ENCODE results near the gene SMPX. TPM values are rescaled to one million over a fixed set of nuclear protein-coding genes. Genes with fewer than 3 reads are reported as not detected.

The SMPX gene
- total and polyA plus RNA-seq, 4 experiments from 2014 or later = not detected

- Histone ChIP-seq H3K4me1 (ENCODE audit: insufficient read depth, low read length) (no peaks in the 10 kb centered on the region), H3K9me3 (ENCODE audit: control insufficient read depth in 1 of 2, low read length in 2 of 2) (no peaks in the 10 kb centered on the region), H3K27ac (ENCODE audit: low read depth, low read length) (no peak overlapping the region), H3K27me3 (ENCODE audit: insufficient read depth, low read length) (no peaks in the 10 kb centered on the region), H3K4me3 (ENCODE audit: low read length in 2 of 2) (no peak overlapping the region), H3K36me3 (ENCODE audit: insufficient read depth, low read length) (no peaks in the 10 kb centered on the region)
- peaks cover 0 to 4% of the 10 kb centered on the region in 2 donors for H3K27me3 Mint-ChIP-seq
- no peaks in the 10 kb centered on the region for H3K36me3 Mint-ChIP-seq
- ChIA-PET CTCF (ENCODE audit: partially characterized antibody) (no interaction called here), POLR2A (ENCODE audit: partially characterized antibody) (no interaction called here)
- DNase-seq = no peak
- intact Hi-C loops (cut with micrococcal nuclease) = no loop called here
- H3K4me3 Mint-ChIP-seq = no peak overlapping the region
- H3K27ac Mint-ChIP-seq = no peak overlapping the region
- no peaks in the 10 kb centered on the region for H3K4me1 Mint-ChIP-seq
- peaks cover 0 to 2% (median 0%) of the 10 kb centered on the region in 8 donors for H3K9me3 Mint-ChIP-seq
Measured at GRCh38 chrX:21699136-21699535, 58.8 kb downstream of the SMPX start.

DNA sequence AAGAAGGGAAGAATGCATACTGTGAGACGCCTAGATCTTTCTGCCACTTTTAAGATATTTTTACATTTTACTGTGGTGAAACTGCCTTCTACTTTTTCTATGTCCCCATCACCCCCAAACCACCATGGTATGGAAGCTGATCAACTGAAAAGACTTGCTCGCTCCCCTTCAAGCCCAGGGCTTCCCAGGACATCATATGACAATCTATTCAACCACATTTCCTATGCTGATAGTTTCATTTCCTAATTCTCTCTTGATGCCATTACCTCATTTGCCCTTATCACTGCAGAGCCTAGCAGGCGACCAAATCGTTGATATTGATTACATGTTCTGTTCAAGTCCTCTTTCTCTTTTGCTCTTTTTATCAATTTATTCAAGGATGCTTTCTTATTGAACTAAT is 59.6 kb downstream of the SMPX start:
- CTCF ChIA-PET (ENCODE audit: partially characterized antibody) = no interaction called here
- no peak overlapping the region for H3K4me3 ChIP-seq (ENCODE audit: low read length in 2 of 2)
- Mint-ChIP-seq H3K36me3 (no peaks in the 10 kb centered on the region), H3K4me1 (no peaks in the 10 kb centered on the region), H3K4me3 (no peak overlapping the region), H3K9me3 (peaks cover 0 to 2% (median 0%) of the 10 kb centered on the region in 8 donors), H3K27ac (no peak overlapping the region), H3K27me3 (peaks cover 0 to 4% of the 10 kb centered on the region in 2 donors)
- intact Hi-C loops (cut with micrococcal nuclease) = no loop called here
- no peaks in the 10 kb centered on the region for H3K4me1 ChIP-seq (ENCODE audit: insufficient read depth, low read length)
- no peak for DNase-seq
- H3K27ac ChIP-seq (ENCODE audit: low read depth, low read length) = no peak overlapping the region
- no peaks in the 10 kb centered on the region for H3K27me3 ChIP-seq (ENCODE audit: insufficient read depth, low read length)
- no peaks in the 10 kb centered on the region for H3K36me3 ChIP-seq (ENCODE audit: insufficient read depth, low read length)
- H3K9me3 ChIP-seq (ENCODE audit: control insufficient read depth in 1 of 2, low read length in 2 of 2) = no peaks in the 10 kb centered on the region
- POLR2A ChIA-PET (ENCODE audit: partially characterized antibody) = no interaction called here

- Histone ChIP-seq H3K27me3 (ENCODE audit: insufficient read depth, low read length) (no peaks in the 10 kb centered on the region), H3K4me3 (ENCODE audit: low read length in 2 of 2) (no peak overlapping the region), H3K27ac (ENCODE audit: low read depth, low read length) (no peak overlapping the region), H3K4me1 (ENCODE audit: insufficient read depth, low read length) (no peaks in the 10 kb centered on the region), H3K9me3 (ENCODE audit: control insufficient read depth in 1 of 2, low read length in 2 of 2) (no peaks in the 10 kb centered on the region), H3K36me3 (ENCODE audit: insufficient read depth, low read length) (no peaks in the 10 kb centered on the region)
- H3K27me3 Mint-ChIP-seq = no peaks in the 10 kb centered on the region
- H3K9me3 Mint-ChIP-seq = peaks cover 0 to 4% (median 0%) of the 10 kb centered on the region in 8 donors
- ChIA-PET CTCF (ENCODE audit: partially characterized antibody) (no interaction called here), POLR2A (ENCODE audit: partially characterized antibody) (no interaction called here)
- intact Hi-C loops (cut with micrococcal nuclease) = no loop called here
- H3K27ac Mint-ChIP-seq = no peak overlapping the region
- peaks cover 0 to 3% (median under 1%) of the 10 kb centered on the region in 4 donors for H3K4me1 Mint-ChIP-seq
- H3K4me3 Mint-ChIP-seq = no peak overlapping the region
- no peaks in the 10 kb centered on the region for H3K36me3 Mint-ChIP-seq
- no peak for DNase-seq
Measured at GRCh38 chrX:21691512-21692018, 66.4 kb downstream of the SMPX start.

GRCh38 chrX:21683941-21684340 is 74.0 kb downstream of the SMPX start:
- POLR2A ChIA-PET (ENCODE audit: partially characterized antibody) = no interaction called here
- no peak overlapping the region for H3K4me3 Mint-ChIP-seq
- peaks cover 0 to 1% (median 0%) of the 10 kb centered on the region in 8 donors for H3K9me3 Mint-ChIP-seq
- H3K4me1 ChIP-seq (ENCODE audit: insufficient read depth, low read length) = no peaks in the 10 kb centered on the region
- H3K4me1 Mint-ChIP-seq = no peaks in the 10 kb centered on the region
- H3K27me3 ChIP-seq (ENCODE audit: insufficient read depth, low read length) = no peaks in the 10 kb centered on the region
- peaks cover 0 to 3% of the 10 kb centered on the region in 2 donors for H3K27me3 Mint-ChIP-seq
- H3K36me3 Mint-ChIP-seq = no peaks in the 10 kb centered on the region
- CTCF ChIA-PET (ENCODE audit: partially characterized antibody) = no interaction called here
- H3K27ac Mint-ChIP-seq = no peak overlapping the region
- no peaks in the 10 kb centered on the region for H3K36me3 ChIP-seq (ENCODE audit: insufficient read depth, low read length)
- no peak for DNase-seq
- intact Hi-C loops (cut with micrococcal nuclease) = no loop called here
- no peak overlapping the region for H3K27ac ChIP-seq (ENCODE audit: low read depth, low read length)
- H3K4me3 ChIP-seq (ENCODE audit: low read length in 2 of 2) = no peak overlapping the region
- H3K9me3 ChIP-seq (ENCODE audit: control insufficient read depth in 1 of 2, low read length in 2 of 2) = no peaks in the 10 kb centered on the region

DNA sequence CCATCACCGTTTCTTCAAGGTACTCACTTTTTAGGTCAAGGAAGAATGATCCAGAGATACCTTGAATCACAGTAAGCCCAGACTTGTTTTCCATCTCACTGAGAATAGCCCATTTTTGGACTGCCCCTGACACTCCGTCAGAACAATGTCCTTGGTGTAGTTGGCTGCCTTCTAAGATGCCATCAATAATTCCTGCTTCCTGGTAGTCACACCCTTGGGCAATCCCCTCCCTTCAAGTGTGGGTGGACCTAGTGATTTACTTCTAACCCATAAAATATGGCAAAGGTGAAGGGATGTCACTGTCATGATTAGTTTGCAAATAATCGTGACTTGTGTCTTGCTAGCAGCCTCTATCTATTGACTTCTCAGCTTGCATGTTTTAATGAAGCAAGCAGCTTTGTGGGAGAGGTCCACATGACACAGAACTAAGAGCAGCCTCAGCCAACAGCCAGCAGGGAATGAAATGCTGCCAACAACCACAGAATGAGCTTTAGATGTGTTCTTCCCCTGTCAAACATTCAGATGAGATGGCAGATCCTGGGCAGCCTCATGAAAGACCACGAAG is 79.8 kb downstream of the SMPX start:
- Histone ChIP-seq H3K27ac (ENCODE audit: low read depth, low read length) (no peak overlapping the region), H3K4me3 (ENCODE audit: low read length in 2 of 2) (no peak overlapping the region), H3K9me3 (ENCODE audit: control insufficient read depth in 1 of 2, low read length in 2 of 2) (no peaks in the 10 kb centered on the region), H3K36me3 (ENCODE audit: insufficient read depth, low read length) (no peaks in the 10 kb centered on the region), H3K27me3 (ENCODE audit: insufficient read depth, low read length) (no peaks in the 10 kb centered on the region), H3K4me1 (ENCODE audit: insufficient read depth, low read length) (no peaks in the 10 kb centered on the region)
- ChIA-PET CTCF (ENCODE audit: partially characterized antibody) (no interaction called here), POLR2A (ENCODE audit: partially characterized antibody) (no interaction called here)
- DNase-seq = no peak
- H3K4me1 Mint-ChIP-seq = peaks cover 0 to 1% (median 0%) of the 10 kb centered on the region in 4 donors
- intact Hi-C loops (cut with micrococcal nuclease) = no loop called here
- H3K27ac Mint-ChIP-seq = no peak overlapping the region
- H3K27me3 Mint-ChIP-seq = peaks cover 0 to 1% of the 10 kb centered on the region in 2 donors
- H3K36me3 Mint-ChIP-seq = no peaks in the 10 kb centered on the region
- H3K9me3 Mint-ChIP-seq = peaks cover 0 to 2% (median 0%) of the 10 kb centered on the region in 8 donors
- H3K4me3 Mint-ChIP-seq = no peak overlapping the region

DNA sequence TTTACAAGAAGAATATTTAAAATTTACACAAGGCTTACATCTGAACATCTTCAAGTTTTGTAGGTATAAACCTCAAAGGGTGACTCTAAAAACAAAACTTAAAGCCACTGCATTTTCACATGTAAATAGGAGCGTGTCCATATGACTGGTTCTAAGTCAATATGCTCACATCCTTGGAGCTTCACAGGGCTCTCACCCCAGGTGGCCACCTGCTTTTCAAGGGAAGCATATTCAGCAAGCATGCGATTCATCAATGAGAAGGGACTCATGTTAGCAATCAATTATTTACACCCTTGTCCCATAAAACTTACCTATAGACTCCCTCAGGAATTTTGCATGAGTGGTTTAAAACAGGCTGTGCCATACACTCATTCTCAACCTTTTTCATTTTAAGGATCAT is 82.0 kb downstream of the SMPX start:
- Histone ChIP-seq H3K27me3 (ENCODE audit: insufficient read depth, low read length) (no peaks in the 10 kb centered on the region), H3K4me3 (ENCODE audit: low read length in 2 of 2) (no peak overlapping the region), H3K27ac (ENCODE audit: low read depth, low read length) (no peak overlapping the region), H3K9me3 (ENCODE audit: control insufficient read depth in 1 of 2, low read length in 2 of 2) (no peaks in the 10 kb centered on the region), H3K36me3 (ENCODE audit: insufficient read depth, low read length) (no peaks in the 10 kb centered on the region), H3K4me1 (ENCODE audit: insufficient read depth, low read length) (no peaks in the 10 kb centered on the region)
- no peak overlapping the region for H3K27ac Mint-ChIP-seq
- H3K36me3 Mint-ChIP-seq = no peaks in the 10 kb centered on the region
- peaks cover 0 to 1% of the 10 kb centered on the region in 2 donors for H3K27me3 Mint-ChIP-seq
- no peak overlapping the region for H3K4me3 Mint-ChIP-seq
- DNase-seq = no peak
- CTCF ChIA-PET (ENCODE audit: partially characterized antibody) = no interaction called here
- intact Hi-C loops (cut with micrococcal nuclease) = no loop called here
- POLR2A ChIA-PET (ENCODE audit: partially characterized antibody) = no interaction called here
- H3K9me3 Mint-ChIP-seq = peaks cover 0 to 4% (median 0%) of the 10 kb centered on the region in 8 donors
- peaks cover 0 to 1% (median 0%) of the 10 kb centered on the region in 4 donors for H3K4me1 Mint-ChIP-seq

DNA sequence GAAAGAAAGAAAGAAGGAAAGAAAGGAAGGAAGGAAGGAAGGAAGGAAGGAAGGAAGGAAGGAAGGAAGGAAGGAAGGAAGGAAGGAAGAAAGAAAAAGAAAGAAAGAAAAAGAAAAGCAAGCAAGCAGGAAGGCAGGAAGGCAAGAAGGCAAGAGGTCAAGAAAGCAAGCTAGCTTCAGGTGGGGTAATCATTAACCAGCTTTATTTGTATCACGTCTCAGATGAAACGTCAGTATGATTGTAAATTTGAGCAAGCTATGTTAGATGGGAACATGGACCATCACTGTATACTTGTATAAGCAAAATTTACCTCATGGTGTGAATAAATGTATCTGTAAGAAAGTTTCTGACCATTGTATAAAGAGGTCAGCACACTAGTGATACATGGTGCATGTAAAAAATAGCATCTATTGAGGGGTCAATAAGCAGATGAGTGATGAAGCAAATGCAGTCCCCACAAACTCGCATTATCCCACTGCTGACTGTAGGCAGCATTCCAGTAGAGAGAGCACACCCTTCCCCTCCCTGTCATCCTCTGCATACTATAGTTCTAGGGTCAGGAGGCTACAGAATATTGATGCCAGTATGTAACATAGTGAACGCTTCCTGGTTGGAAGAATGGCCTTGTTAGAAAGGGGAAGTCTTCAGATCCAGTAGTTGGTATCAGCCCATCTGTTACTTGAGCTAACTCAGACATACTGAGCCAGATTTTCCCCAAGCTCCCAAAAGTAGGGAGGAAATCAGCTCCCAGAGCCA is 83.3 kb downstream of the SMPX start:
- no peaks in the 10 kb centered on the region for H3K36me3 ChIP-seq (ENCODE audit: insufficient read depth, low read length)
- H3K4me3 ChIP-seq (ENCODE audit: low read length in 2 of 2) = no peak overlapping the region
- H3K9me3 ChIP-seq (ENCODE audit: control insufficient read depth in 1 of 2, low read length in 2 of 2) = no peaks in the 10 kb centered on the region
- Mint-ChIP-seq H3K4me3 (no peak overlapping the region), H3K36me3 (no peaks in the 10 kb centered on the region), H3K9me3 (peaks cover 0 to 4% (median 0%) of the 10 kb centered on the region in 8 donors), H3K27ac (no peak overlapping the region), H3K27me3 (peaks cover 0 to 1% of the 10 kb centered on the region in 2 donors), H3K4me1 (peaks cover 0 to 1% (median 0%) of the 10 kb centered on the region in 4 donors)
- ChIA-PET POLR2A (ENCODE audit: partially characterized antibody) (no interaction called here), CTCF (ENCODE audit: partially characterized antibody) (no interaction called here)
- H3K27me3 ChIP-seq (ENCODE audit: insufficient read depth, low read length) = no peaks in the 10 kb centered on the region
- DNase-seq = no peak
- H3K27ac ChIP-seq (ENCODE audit: low read depth, low read length) = no peak overlapping the region
- no peaks in the 10 kb centered on the region for H3K4me1 ChIP-seq (ENCODE audit: insufficient read depth, low read length)
- intact Hi-C loops (cut with micrococcal nuclease) = no loop called here
